Activated naive CD8-positive, alpha-beta T cell treated with anti-CD3 and anti-CD28 coated beads for 36 hours (primary cell): ENCODE results near the gene PLA2G2D. TPM values are rescaled to one million over a fixed set of nuclear protein-coding genes. Genes with fewer than 3 reads are reported as not detected.

Source experiments
- DNase-seq: peaks from one replicate; pipeline ENCODE4 v3.0.0; 2021
- H3K27ac Mint-ChIP-seq: one replicate; pipeline ENCODE4 v1.8.0; 2022; ENCODE audit warnings: mild to moderate bottlenecking, moderate library complexity, mixed read lengths
- H3K27me3 Mint-ChIP-seq: one replicate; pipeline ENCODE4 v1.8.0; 2022; ENCODE audit warnings: mild to moderate bottlenecking, mixed read lengths
- H3K36me3 Mint-ChIP-seq: one replicate; pipeline ENCODE4 v1.8.0; 2021; ENCODE audit warnings: mild to moderate bottlenecking, mixed read lengths
- H3K4me1 Mint-ChIP-seq: one replicate; pipeline ENCODE4 v1.8.0; 2021; ENCODE audit warnings: mixed read lengths
- H3K4me3 Mint-ChIP-seq: one replicate; pipeline ENCODE4 v1.8.0; 2022; ENCODE audit warnings: mild to moderate bottlenecking, moderate library complexity, mixed read lengths
- H3K9me3 Mint-ChIP-seq: one replicate; pipeline ENCODE4 v1.8.0; 2022; ENCODE audit warnings: mixed read lengths
- total RNA-seq, 2 experiments: library from RNA; stranded (reverse); gene quantifications; one replicate each; pipeline ENCODE4 v1.2.3, GENCODE V29; 2021

The PLA2G2D gene
- total RNA-seq, 2 experiments from 2014 or later = not detected

DNA sequence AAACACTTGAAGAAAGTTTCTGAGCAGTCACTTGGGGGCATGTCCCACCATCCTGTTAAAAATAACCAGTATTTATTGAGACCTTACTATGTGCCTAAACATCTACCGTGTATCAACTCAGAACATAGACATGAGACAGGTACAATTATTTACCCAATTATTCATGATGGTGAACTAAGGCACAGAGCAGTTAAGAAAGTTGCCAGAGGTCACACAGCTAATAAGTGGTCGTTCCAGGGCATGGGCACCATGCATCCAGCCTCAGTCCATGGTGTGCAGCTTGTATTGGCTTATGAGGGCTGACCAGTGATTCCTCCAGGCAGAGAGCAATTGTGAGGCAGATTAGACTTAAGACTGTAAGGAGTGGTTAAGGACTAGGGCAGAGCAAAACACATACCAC is 44.0 kb downstream of the PLA2G2D start:
- no peaks in the 10 kb centered on the region for H3K9me3 Mint-ChIP-seq
- H3K27me3 Mint-ChIP-seq = peaks cover 21% of the 10 kb centered on the region
- H3K4me3 Mint-ChIP-seq = no peak overlapping the region
- H3K27ac Mint-ChIP-seq = no peak overlapping the region
- no peak for DNase-seq
- peaks cover 4% of the 10 kb centered on the region for H3K4me1 Mint-ChIP-seq
- no peaks in the 10 kb centered on the region for H3K36me3 Mint-ChIP-seq

GRCh38 chr1:20074725-20075171 is 44.6 kb downstream of the PLA2G2D start:
- Mint-ChIP-seq H3K27me3 (peaks cover 19% of the 10 kb centered on the region), H3K27ac (no peak overlapping the region), H3K36me3 (no peaks in the 10 kb centered on the region), H3K4me1 (peaks cover 4% of the 10 kb centered on the region), H3K4me3 (no peak overlapping the region), H3K9me3 (no peaks in the 10 kb centered on the region)
- DNase-seq = no peak

- Mint-ChIP-seq H3K9me3 (no peaks in the 10 kb centered on the region), H3K27ac (no peak overlapping the region), H3K4me1 (peaks cover 4% of the 10 kb centered on the region), H3K4me3 (no peak overlapping the region), H3K27me3 (peaks cover 17% of the 10 kb centered on the region), H3K36me3 (no peaks in the 10 kb centered on the region)
- no peak for DNase-seq
These were observed 45.1 kb downstream of the PLA2G2D start for GRCh38 chr1:20074055-20074724.

GRCh38 chr1:20073256-20073655 is 46.1 kb downstream of the PLA2G2D start:
- Mint-ChIP-seq H3K9me3 (no peaks in the 10 kb centered on the region), H3K27ac (no peak overlapping the region), H3K27me3 (peaks cover 8% of the 10 kb centered on the region), H3K36me3 (no peaks in the 10 kb centered on the region), H3K4me1 (peaks cover 1% of the 10 kb centered on the region), H3K4me3 (no peak overlapping the region)
- DNase-seq = no peak

DNA sequence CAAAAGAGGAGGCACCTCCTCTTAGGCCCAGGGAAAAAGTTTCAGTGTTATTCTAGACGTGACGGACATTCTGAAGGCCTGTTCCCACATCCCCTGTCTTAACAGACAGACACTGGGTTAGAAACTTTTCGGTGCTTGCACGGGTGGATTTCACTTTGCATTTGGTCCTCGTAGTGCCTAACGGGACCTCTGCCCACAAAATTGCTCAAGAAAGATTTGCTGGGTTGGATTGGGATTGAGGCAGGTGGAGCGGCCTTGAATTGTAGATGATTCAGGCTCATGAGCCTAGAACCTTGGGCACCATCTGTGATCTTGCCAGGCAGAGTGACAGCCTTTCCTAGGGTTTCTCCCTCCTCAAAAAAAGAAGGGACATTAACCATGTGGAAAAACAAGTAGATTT is 46.6 kb downstream of the PLA2G2D start:
- Mint-ChIP-seq H3K9me3 (no peaks in the 10 kb centered on the region), H3K4me1 (no peaks in the 10 kb centered on the region), H3K27ac (no peak overlapping the region), H3K4me3 (no peak overlapping the region), H3K27me3 (peaks cover 3% of the 10 kb centered on the region), H3K36me3 (no peaks in the 10 kb centered on the region)
- no peak for DNase-seq

DNA sequence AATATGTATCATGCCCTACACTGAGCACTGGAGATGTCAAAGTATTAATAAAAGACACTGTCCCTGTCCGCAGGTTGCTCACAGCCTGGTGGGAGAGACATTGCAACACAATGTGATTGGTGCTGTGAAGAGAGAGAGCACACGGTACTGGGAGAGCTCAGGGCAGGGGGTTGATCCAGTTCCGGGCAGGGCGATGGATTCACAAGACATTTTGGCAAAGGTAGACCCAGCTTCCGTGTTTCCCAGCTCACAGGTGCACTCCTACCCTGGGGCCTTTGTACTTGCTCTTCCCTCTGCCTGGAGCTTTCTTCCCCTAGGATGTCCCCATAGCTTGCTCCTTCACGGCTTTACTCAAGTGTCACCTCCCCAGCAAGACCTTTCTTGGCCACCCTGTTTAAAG is 47.9 kb downstream of the PLA2G2D start:
- Mint-ChIP-seq H3K4me1 (no peaks in the 10 kb centered on the region), H3K27me3 (no peaks in the 10 kb centered on the region), H3K4me3 (no peak overlapping the region), H3K36me3 (no peaks in the 10 kb centered on the region), H3K27ac (no peak overlapping the region), H3K9me3 (no peaks in the 10 kb centered on the region)
- no peak for DNase-seq

- no peaks in the 10 kb centered on the region for H3K4me1 Mint-ChIP-seq
- no peak overlapping the region for H3K27ac Mint-ChIP-seq
- no peaks in the 10 kb centered on the region for H3K27me3 Mint-ChIP-seq
- DNase-seq = no peak
- H3K9me3 Mint-ChIP-seq = no peaks in the 10 kb centered on the region
- H3K4me3 Mint-ChIP-seq = no peak overlapping the region
- no peaks in the 10 kb centered on the region for H3K36me3 Mint-ChIP-seq
These were observed 49.0 kb downstream of the PLA2G2D start for GRCh38 chr1:20070357-20070756.

DNA sequence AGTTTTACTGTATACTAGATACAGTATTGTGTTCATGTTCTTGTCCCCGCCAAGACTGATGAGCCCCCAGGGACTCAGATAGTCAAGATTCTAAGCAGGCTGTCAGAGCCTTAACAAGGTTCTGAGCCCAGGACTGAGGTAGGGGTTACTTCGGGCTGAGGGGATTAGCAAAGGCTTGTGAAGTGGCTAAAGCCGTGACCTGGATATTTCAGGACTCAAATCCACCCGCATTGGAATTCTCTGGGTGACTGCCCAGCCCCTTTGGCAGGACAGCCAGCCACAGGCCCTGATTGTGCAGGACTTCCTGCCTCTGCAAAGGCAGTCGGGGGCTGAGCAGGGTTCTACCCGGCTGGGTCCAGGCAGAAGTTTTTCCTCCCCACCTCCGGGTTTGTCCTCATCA is 49.5 kb downstream of the PLA2G2D start, which contains the start of gene PLA2G5:
PLA2G5 (plus strand) TSS at position 321 of the 400 bp plus-strand sequence. CDS start 14,637 bp downstream, outside the sequence.
- DNase-seq = no peak
- Mint-ChIP-seq H3K4me3 (no peak within 1 kb of the TSS), H3K27me3 (no peaks in the 10 kb centered on the region), H3K27ac (no peak within 1 kb of the TSS), H3K36me3 (no peaks in the 10 kb centered on the region), H3K9me3 (no peaks in the 10 kb centered on the region), H3K4me1 (no peaks in the 10 kb centered on the region)

DNA sequence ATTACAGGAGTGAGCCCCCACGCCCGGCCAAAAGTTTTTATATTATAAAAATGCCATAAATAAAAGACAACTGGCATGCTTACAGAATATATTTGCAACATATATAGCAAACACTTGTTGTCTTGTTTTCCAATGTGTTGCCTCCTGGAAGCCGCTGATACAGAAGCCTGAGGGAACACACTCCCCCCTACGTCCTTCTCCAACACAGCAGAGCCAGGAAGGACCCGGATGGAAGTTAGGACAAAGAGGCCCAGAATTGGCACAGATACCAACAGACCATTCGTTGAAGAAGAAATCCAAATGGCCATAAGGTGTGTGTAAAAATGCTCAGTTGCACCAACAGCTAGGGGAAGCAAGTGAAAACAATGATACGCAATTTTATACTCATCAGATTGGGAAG is 50.6 kb downstream of the PLA2G2D start:
- DNase-seq = no peak
- Mint-ChIP-seq H3K27me3 (no peaks in the 10 kb centered on the region), H3K4me1 (no peaks in the 10 kb centered on the region), H3K4me3 (no peak overlapping the region), H3K27ac (no peak overlapping the region), H3K9me3 (no peaks in the 10 kb centered on the region), H3K36me3 (no peaks in the 10 kb centered on the region)

DNA sequence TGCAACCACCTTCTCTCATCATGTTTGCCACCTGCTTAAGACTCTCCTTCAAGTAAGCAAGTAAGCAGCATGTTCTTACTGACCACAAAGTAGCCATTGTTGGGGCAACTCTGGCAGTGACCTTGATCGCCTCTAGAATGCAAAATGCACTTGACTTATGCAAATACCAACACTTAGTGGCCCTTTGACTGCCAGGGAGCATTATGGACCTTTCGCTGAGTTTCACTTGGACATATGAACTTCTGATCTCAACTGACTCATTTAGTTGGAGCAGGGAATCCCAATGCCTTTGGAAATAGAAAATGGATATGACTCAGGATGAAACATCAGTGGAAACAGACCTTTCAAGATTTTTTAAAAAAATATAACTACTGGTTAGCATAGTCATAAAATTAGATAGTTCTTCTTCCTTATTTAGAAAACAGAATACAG is 55.5 kb downstream of the PLA2G2D start:
- H3K36me3 Mint-ChIP-seq = no peaks in the 10 kb centered on the region
- H3K4me3 Mint-ChIP-seq = no peak overlapping the region
- H3K9me3 Mint-ChIP-seq = no peaks in the 10 kb centered on the region
- no peak for DNase-seq
- no peaks in the 10 kb centered on the region for H3K27me3 Mint-ChIP-seq
- no peak overlapping the region for H3K27ac Mint-ChIP-seq
- peaks cover 19% of the 10 kb centered on the region for H3K4me1 Mint-ChIP-seq

Other genes with a start within 250 kb of the PLA2G2D start
- 1 to 10 TPM; 6.2 to 7.3 TPM for gene OTUD3, start 237.1 kb downstream of the PLA2G2D start, total RNA-seq
- gene PLA2G2E, start 195.9 kb downstream of the PLA2G2D start, total RNA-seq = not detected
- gene PLA2G2A, start 139.9 kb downstream of the PLA2G2D start, total RNA-seq = not detected
- gene PLA2G5, start 49.3 kb downstream of the PLA2G2D start, total RNA-seq = not detected
- gene PLA2G2F, start 19.8 kb upstream of the PLA2G2D start, total RNA-seq = not detected
- gene UBXN10, start 66.6 kb upstream of the PLA2G2D start, total RNA-seq = 1 to 10 TPM; 1.1 to 1.2 TPM
- gene PLA2G2C, start 67.0 kb upstream of the PLA2G2D start, total RNA-seq = not detected
- under 1 TPM; 0.16 to 0.31 TPM for gene VWA5B1, start 171.3 kb upstream of the PLA2G2D start, total RNA-seq